Anterior cingulate cortex (tissue), 58 donors: ENCODE data around the gene POTEJ.
"Not testable (repeated sequence)": the region's sequence is repeated elsewhere in the genome, so short reads cannot be mapped to it uniquely, and the experiment has no call there.

ENCODE experiments used
- DNase-seq, 58 donors: peaks; one replicate each; lab custom pipeline; 2025; lab: John Stamatoyannopoulos, UW

The POTEJ gene

DNA sequence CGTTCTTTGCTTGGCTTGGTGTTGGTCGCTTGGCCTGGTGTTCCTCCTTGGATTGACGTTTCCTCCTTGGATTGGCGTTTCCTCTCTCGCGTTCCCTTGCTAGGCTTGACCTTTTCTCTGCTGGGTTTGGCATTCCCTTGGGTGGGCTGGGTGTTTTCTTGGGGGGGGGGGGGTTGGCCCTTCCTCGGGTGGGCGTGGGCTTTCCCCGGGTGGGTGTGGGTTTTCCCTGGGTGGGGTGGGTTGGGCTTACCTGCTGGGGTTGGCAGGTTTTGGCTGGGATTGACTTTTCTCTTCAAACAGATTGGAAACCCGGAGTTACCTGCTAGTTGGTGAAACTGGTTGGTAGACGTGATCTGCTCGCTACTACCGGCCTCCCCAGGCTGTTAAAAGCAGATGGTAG is at the start of gene POTEJ:
Gene POTEJ, plus strand, starts transcription at position 301 of the 400 bp plus-strand sequence. Its CDS starts 93 bp downstream, at position 394.
- DNase-seq: not testable (repeated sequence)

DNA sequence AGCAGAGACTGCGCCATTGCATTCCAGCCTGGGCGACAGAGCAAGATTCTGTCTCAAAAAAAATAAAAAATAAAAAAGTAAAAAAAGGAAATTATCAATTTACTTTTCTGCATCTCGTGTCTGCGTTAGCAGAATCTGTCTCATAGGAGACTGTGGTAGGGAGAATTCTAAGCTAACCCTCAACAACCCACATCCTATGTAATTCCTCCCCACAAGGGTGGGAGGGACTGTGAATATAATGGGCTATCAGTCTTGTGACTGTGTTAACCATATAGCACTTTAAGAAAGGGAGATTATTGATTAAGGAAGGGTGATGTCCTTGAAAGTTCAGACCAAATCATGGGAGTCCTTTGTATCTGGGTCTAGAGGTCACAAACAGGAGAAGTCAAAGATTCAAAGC is 45.1 kb upstream of the POTEJ start:
- DNase-seq: not testable (repeated sequence)

DNA sequence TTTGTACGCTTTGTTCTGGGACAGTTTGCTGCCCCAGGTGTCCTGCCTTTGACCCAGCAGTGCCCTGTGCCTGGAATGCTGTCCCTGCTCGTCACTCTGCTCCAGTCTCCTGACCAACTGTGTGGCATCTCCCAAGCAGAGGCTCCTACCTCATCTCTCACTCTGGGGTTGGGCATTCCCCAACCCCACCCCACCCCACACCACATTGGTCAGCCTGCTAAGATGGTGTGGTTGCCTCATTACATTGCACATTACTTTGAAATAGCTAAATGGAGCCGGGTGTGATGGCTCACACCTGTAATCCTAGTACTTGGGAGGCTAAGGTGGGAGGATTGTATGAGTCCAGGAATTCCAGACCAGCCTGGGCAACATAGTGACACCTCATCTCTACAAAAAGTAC is 39.3 kb upstream of the POTEJ start:
- DNase-seq: not testable (repeated sequence)

DNA sequence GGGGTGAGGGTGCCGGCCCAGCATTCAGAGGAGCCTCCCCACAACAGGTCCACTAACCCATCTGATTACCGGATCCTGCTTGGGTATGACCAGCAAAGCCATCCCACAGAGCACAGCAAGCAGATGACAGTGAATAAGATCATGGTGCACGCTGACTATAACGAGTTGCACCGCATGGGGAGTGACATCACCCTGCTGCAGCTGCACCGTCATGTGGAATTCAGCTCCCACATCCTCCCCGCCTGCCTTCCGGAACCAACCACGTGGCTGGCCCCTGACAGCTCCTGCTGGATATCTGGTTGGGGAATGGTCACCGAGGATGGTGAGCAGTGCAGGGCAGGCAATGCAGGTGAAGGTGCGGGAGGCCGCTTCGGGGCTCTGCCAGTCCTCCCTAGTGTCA is 37.0 kb upstream of the POTEJ start:
- DNase-seq: not testable (repeated sequence)

DNA sequence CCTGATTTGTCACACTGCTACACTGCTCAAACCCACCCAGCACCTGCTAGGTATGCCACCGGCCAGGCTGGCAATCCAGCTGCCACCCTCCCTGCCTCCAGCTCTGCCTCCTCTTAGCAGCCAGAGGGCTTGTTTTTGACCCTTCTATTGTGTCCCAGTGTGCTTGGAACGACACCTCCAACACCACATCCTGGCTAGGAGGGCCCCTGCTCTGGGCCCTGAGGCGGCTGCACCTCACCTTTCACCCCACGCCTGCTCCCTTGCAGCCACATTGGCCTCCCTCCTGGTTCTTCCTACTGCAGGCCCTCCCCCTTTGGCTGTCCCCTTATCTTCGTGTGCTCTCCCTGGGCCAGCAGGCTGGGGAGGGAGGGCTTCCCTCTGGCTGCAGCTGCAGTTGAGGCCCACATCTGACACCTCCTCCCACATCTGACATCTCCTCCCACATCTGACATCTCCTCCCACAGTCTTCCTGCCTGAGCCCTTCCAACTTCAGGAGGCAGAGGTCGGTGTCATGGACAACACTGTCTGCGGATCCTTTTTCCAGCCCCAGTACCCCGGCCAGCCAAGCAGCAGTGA is 34.9 kb upstream of the POTEJ start:
- DNase-seq: not testable (repeated sequence)

DNA sequence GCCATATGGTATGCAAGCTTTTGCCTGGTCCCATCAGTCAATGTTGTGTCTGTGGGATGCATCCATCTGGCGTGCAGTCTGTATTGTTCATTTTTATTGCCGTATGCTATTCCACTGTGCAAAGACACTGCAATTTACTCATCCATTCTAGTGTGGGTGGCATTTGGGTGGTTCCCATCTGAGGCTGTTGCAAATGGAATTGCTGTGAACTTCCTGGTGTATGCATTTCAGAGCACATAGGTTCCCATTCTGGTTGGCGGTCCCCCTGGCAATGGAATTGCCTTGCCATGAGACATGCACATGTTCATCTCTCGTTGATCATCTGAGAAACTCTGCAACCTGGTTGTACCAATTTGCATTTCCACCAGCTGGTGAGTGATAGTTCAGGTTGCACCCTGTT is 33.7 kb upstream of the POTEJ start:
- not testable (repeated sequence) for DNase-seq

DNA sequence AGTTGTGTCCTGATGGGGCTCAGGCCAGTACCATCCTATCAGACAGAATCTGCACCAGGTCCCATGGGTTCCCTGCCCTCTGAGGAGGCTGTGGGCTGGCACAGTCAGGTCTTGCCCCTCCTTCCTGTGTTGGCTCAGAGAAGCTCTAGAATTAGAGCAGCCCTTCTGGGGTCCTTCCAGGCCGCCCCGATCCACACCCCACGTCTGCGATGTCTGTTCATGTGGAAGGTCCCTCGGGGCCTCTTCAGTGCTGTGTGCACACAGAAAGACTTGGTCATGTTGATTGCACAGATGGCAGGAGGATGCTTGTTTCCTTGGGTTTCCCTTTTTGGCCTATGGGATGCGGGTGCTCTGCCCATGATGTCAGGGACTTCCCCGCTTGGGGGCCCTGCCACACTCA is 32.1 kb upstream of the POTEJ start:
- DNase-seq: not testable (repeated sequence)

DNA sequence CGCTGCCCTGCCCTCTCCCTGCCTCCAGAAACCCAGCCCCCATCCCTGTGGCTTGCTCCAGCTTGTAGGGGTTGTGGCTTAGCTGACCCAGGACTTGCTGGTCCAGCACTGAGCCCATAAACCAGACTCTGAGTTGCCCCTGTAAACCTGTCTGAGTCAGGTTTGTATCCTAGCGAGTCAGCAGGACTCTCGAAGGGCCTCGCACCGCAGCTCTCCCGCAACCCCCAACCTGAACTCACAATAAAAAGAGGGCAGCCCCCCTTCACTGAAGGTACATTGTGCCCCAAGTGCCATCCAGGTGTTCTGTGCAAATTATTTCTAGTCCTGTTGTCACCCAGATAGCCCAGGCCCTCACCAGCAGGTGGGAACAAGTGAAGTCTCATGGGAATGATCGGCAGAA is 29.7 kb upstream of the POTEJ start:
- DNase-seq: not testable (repeated sequence)

DNA sequence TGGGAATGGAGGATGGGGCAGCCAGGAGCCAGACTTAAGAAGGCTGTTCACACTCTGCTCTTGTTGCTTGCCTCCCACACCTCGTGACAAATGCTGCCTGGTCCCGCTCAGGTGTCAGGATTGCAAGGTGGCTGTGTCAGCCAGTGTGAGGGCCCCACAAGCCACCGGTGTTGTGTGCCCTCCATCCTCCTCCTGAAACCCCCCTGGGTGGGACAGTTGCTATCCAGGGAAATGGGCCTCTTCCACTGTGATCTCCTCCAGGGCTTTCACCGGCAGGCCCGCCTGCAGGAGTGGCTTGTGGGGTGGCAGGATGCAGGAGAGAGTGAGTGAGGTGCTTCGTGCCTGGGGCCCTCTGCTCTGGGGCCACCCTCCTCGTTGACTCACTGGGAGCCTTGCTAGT is 28.3 kb upstream of the POTEJ start:
- not testable (repeated sequence) for DNase-seq

DNA sequence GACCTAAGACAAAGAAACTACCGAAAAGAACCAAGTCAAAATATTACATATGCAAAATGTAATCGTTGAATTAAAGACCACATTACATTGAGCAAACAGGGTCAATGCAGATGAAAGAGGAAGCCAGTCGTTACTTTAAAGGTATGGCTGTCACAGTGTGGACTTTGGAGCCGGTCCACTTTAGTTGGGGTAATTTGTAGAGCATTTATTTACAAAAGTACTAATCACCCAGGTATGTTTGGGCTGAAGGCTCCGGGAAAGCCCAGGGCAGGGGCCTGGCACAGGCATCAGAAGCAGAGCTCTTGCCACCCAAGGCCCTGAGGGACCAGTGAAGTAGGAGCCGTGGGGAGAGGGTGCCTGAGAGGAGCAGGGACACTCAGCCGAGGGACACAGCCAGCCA is 27.7 kb upstream of the POTEJ start:
- not testable (repeated sequence) for DNase-seq

DNA sequence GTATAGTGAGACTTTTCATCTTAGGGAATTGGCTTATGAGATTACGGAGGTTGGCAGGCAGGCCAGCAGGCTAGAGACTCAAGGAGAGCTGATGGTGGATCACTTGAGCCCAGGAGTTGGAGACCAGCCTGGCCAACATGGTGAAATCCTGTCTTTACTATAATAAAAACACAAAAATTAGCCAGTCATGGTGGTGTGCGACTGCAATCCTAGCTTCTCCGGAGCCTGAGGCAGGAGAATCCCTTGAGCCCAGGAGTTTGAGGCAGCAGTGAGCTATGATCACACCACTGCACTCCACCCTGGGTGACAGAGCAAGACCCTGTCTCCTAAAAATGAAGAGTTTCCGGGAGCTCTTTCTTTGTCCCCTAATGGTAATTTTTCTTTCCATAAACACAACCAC is 26.5 kb upstream of the POTEJ start:
- not testable (repeated sequence) for DNase-seq

DNA sequence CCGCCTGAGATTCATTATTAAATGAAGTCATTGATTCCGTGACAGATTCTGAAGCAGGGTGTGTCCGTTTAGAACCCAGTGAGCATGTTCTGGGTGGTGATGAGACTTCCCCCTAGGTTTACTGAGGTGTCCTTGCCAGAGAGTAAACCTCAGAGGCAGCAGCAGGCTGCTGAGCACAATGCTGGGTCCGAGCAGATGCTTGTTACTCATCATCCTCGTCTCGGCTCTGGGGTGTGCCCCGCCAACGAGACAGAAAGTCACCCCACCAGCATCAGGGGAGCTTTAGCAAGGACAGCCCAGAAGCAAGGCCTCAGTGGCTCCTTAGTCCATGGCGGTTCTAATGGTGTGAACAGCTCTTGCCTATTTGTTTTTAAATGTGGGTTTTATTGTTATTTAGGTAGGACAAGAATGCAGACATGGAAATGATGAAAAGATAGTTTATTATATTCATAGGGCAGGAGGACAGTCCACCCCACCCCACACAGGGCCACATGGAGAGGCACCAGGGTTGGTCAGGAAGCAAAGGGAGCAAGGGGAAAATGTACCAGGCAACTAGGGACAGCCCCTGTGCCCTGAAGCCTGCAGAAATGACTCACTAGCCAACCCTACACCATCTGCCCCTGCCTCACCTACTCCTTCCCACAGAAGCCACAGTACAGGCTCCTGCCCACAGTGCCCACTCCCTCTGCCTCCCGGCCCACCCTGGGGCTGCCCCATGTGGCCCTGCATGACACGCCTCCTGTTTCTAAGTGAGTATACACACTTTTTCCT is 22.4 kb upstream of the POTEJ start:
- DNase-seq: not testable (repeated sequence)

DNA sequence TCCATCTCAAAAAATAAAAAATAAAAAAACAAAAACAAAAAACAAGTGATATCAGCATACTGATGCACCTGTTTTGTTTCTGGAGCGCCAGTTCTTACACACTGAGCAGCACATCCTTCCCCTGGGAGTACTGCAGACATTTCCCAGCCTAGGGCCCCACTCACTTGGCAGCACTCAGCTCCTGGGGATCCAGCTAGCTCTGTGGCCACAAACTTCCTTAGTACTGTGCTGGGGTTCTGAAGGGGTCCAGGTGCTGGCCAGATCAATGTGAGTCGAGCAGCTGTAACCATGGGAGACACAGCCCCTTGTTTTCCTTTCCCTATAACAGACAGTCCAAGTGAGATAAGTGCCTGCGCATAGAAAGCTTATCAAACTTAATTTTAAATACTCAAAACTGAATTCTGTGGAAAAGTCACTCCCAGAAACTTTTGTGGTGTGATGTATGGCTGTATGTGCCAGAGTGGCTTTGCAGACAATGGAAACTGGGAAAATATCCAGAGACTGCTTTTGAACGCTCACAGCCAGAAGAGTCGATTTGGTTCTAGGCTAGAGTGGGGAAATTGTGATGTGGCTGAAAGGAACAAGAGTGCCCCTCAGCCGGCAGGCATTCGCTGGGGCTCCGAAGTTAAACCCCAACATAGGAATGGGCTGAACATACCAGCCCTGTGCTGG is 20.9 kb upstream of the POTEJ start:
- not testable (repeated sequence) for DNase-seq

DNA sequence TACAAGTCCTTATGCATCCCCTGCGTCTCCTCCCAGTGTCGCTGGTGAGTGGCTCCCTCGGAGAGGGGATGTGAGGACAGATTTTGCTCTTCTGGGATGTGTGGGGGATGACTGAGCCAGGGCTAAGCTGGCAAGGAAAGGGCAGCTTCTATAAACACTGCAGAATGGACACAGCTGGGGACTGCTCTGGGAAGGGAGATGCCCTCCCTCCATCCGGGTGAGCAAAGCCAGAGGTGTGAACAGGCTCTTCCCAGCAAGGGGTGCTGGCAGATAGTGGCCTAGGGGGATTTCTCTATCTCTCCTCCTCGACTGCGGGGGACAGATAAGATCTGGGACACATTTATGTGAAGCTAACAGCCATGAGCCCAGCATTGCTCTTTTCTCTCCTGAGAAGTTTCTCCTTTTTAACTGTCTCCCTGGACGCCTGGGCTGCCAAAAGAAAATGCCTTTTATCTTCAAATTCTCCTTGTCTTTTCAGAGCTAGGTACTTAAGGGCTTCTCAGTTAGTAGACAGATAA is 20.3 kb upstream of the POTEJ start:
- not testable (repeated sequence) for DNase-seq

DNA sequence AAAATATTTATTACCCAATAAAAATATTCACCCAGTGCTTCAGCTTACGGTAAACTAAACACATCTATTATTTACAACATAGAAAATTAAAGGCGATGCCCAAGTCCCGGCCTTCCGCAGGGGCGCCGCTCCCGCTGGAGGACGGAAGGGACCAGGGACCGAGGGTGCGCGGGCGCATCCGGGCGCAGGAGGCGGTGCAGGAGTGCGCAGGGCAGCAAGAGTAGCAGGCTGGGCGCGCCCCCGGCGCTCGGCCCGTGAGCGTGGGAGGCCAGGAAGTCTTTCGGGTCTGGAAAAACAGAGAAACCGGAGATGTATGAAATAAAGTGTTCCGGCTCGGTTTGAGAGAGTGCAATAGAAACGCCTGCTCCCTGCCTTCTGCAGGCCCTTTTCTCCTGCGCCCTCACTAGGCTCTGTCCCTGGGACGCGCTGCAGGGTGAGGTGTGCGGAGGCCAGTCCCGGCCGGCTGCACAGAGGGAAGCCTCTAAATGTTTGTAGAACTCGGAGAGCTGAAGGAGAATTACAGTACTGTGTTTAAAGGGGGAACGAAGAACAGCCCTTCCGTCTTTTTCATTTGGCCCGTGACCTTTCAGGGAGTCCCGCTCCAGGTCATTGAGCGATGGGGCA is 18.3 kb upstream of the POTEJ start:
- not testable (repeated sequence) for DNase-seq

DNA sequence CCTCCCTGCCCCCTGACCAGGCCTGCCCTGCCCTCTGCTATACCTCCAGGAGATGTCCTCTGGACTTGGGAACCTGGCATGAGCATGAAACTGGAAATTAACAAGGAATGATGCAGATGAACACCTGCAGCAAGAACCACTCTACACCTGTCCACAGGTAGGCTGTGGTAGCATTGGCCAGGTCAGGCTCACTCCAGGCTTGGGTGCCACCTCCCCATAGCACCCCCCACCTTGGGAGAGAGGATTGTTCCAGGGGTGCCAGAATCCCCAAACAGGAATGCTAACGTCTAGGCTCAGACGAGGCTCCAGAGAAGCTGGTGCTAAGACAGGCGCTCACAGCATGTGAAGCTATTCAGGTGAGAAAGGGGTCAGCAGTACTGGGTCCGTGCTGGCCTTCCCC is 17.2 kb upstream of the POTEJ start:
- DNase-seq: not testable (repeated sequence)

DNA sequence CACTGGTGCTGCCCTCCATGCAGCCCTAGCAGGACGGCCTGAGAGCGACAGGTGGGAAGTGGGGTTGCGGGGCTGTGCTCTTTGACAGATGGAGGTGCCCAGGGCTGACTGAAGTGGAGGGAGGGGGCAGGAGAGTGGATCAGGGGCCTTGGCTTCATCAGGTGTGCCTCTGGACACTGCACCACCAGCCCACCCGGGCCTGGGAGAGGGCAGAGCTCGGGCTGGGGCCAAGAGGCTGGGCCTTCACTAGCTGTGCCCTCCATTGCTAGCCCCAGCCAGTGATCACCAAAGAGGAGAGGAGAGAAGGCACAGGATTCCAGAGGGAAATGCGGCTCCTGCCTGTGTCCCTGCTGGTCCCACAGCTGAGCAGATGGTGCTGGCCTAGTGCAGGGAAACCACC is 14.5 kb upstream of the POTEJ start:
- DNase-seq: not testable (repeated sequence)

DNA sequence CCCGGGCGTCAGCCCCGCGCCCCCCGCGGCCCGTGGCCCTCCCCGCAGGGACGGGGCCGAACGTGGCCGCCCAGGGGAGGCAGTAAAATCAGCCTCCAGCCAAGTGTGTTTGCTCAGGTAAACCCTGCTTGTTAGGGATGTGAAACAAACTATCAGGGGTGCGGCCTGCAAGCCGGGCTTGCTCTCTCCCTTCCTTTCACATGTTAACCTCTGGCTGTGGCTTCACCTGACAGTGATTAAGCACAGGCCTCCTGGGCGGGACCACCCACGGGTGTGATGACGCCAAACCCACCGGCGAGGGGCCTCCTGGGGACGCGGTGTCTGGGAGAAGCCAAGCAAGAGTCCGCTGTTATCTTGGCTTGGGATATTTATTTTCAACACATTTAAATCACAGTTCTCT is 13.2 kb upstream of the POTEJ start:
- not testable (repeated sequence) for DNase-seq

DNA sequence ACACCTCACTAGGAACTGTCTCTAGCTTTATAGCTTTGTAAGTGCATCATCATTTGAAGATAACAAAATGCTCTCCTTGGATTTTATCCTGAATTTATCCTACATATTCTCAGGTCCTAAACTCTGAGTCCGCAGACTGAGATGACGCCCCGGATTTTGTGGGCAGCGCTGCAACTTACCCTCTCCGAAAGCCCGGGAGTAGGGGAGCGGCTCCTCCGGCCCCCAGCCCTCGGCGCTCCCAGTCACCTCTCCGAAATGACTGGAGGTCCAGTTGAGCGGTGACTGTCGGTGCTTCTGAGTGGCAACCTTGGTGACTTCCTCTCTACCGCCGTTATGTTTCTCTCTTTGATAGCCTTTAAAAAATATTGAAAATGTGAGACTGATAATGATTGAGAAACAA is 12.8 kb upstream of the POTEJ start:
- not testable (repeated sequence) for DNase-seq

DNA sequence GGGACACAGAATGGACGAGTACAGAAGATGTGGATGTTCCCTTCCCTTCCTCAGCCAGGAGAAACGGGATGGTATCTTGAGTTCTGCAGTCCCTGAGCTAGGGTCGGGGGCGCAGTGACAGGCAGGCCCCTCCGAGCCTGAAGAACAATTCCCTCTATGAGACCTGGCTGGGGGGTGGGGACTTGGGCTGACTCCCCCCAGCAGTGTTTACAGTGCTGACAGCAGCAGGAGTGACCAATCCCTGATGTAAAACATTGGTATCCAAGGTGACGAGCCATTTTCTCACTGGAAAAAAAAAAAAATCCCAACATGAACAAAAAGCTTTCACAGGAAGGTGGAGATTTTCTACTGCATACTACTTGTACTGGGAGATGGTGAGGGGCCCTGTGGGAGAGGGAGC is 11.8 kb upstream of the POTEJ start, which contains the start of gene CFC1:
Gene CFC1, minus strand, starts transcription at position 183 of the 400 bp plus-strand sequence. CDS start 288 bp downstream, outside the sequence.
- not testable (repeated sequence) for DNase-seq

DNA sequence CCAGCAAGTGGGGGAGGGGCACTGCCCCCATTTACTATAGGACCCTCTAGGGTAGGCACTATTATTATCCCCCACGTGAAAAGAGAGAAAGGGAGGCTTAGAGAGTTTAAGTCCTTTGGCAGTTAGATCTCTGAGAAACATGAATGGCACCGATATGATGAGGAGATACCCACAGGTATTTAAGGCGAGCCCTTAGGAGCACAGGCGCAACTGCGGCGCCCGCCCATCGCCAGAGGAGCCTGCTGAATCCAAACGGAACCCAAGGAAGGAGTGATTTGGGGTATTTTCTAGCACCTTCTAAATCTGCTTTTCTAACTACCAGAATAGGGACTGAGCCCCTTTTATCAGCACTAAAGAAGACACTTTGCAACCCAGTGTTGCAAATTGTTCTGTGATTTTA is 11.3 kb upstream of the POTEJ start:
- DNase-seq: not testable (repeated sequence)
